Astrocyte (in vitro differentiated cells and primary cell): ENCODE results near the gene AP1G2. TPM values are rescaled to one million over a fixed set of nuclear protein-coding genes. Genes with fewer than 3 reads are reported as not detected.

Source experiments
- DNase-seq: peaks from one replicate; pipeline ENCODE4 v3.0.0-alpha.2; 2010; ENCODE audit warnings: low read depth
- FAIRE-seq: peaks from 2 replicates; lab custom pipeline; 2011; peaks lifted over from hg19 to GRCh38; lab: Jason Lieb, UNC
- H2AFZ ChIP-seq: 2 replicates; pipeline ENCODE4 v1.6.0; 2012; ENCODE audit warnings: low read depth, low read length, inconsistent platforms
- H3K27ac ChIP-seq: 2 replicates; pipeline ENCODE4 v1.5.1; 2011; ENCODE audit warnings: low read depth, low read length, inconsistent platforms
- H3K27me3 ChIP-seq: 2 replicates; pipeline ENCODE4 v1.6.0; 2011; ENCODE audit warnings: low read length, inconsistent platforms; ENCODE audit not compliant: insufficient read depth
- H3K36me3 ChIP-seq: 2 replicates; pipeline ENCODE4 v1.5.1; 2011; ENCODE audit warnings: low read length, inconsistent platforms; ENCODE audit not compliant: insufficient read depth
- H3K4me1 ChIP-seq: 2 replicates; pipeline ENCODE4 v1.5.1; 2011; ENCODE audit warnings: low read length, inconsistent platforms; ENCODE audit not compliant: insufficient read depth
- H3K4me2 ChIP-seq: 2 replicates; pipeline ENCODE4 v1.6.0; 2012; ENCODE audit warnings: low read length, inconsistent platforms
- H3K4me3 ChIP-seq: 2 replicates; pipeline ENCODE4 v1.5.1; 2011; ENCODE audit warnings: low read depth, mild to moderate bottlenecking, low read length, inconsistent platforms; ENCODE audit not compliant: insufficient read depth
- H3K79me2 ChIP-seq: 2 replicates; pipeline ENCODE4 v1.6.0; 2012; ENCODE audit warnings: mild to moderate bottlenecking, low read length, inconsistent platforms; ENCODE audit not compliant: insufficient read depth
- H3K9ac ChIP-seq: 2 replicates; pipeline ENCODE4 v1.6.0; 2012; ENCODE audit warnings: mild to moderate bottlenecking, low read length, inconsistent platforms
- H3K9me3 ChIP-seq: 2 replicates; pipeline ENCODE4 v1.5.1; 2012; ENCODE audit warnings: low read depth, mild to moderate bottlenecking, low read length, inconsistent platforms; ENCODE audit not compliant: insufficient read depth
- H4K20me1 ChIP-seq: 2 replicates; pipeline ENCODE4 v1.6.0; 2012; ENCODE audit warnings: low read length, inconsistent platforms; ENCODE audit not compliant: insufficient read depth
- H3K27ac Mint-ChIP-seq: one replicate; pipeline ENCODE4 v1.8.0; 2021; ENCODE audit warnings: mild to moderate bottlenecking, mixed read lengths; ENCODE audit not compliant: unreplicated experiment
- H3K27me3 Mint-ChIP-seq: one replicate; pipeline ENCODE4 v1.8.0; 2021; ENCODE audit warnings: low read depth, mixed read lengths; ENCODE audit not compliant: unreplicated experiment
- H3K36me3 Mint-ChIP-seq: one replicate; pipeline ENCODE4 v1.8.0; 2021; ENCODE audit warnings: low read depth, mixed read lengths; ENCODE audit not compliant: unreplicated experiment
- H3K4me1 Mint-ChIP-seq: one replicate; pipeline ENCODE4 v1.8.0; 2021; ENCODE audit warnings: low read depth, mixed read lengths; ENCODE audit not compliant: unreplicated experiment
- H3K4me3 Mint-ChIP-seq: one replicate; pipeline ENCODE4 v1.8.0; 2021; ENCODE audit warnings: mild to moderate bottlenecking, moderate library complexity, mixed read lengths; ENCODE audit not compliant: unreplicated experiment
- H3K9me3 Mint-ChIP-seq: one replicate; pipeline ENCODE4 v1.8.0; 2021; ENCODE audit warnings: mild to moderate bottlenecking, mixed read lengths; ENCODE audit not compliant: unreplicated experiment
- CTCF ChIP-seq: IDR thresholded peaks from 2 replicates; pipeline ENCODE4 v1.5.1; 2011; ENCODE audit warnings: low read depth, mild to moderate bottlenecking, inconsistent platforms, low read length, moderate library complexity; ENCODE audit not compliant: insufficient read depth
- EZH2 ChIP-seq: IDR thresholded peaks from 2 replicates; pipeline ENCODE4 v1.6.1; 2012; ENCODE audit warnings: mild to moderate bottlenecking, low read length, inconsistent platforms; ENCODE audit not compliant: insufficient read depth
- total RNA-seq: library from RNA; stranded (reverse); gene quantifications from 2 replicates; pipeline ENCODE4 v1.2.1, GENCODE V29; 2021

The AP1G2 gene
- total RNA-seq, 1 donor from 2014 or later = 80.9 TPM

GRCh38 chr14:23512156-23512555 lies 55.4 kb downstream of the AP1G2 start:
- Mint-ChIP-seq H3K27ac (no peak overlapping the region), H3K4me3 (no peak overlapping the region), H3K36me3 (peaks cover 28% of the 10 kb centered on the region), H3K27me3 (peaks cover 13% of the 10 kb centered on the region), H3K9me3 (peaks cover 5% of the 10 kb centered on the region), H3K4me1 (no peaks in the 10 kb centered on the region)
- Histone ChIP-seq H3K4me2 (peak overlapping the region; percentile 78), H3K79me2 (no peaks in the 10 kb centered on the region), H3K9me3 (no peaks in the 10 kb centered on the region), H3K4me1 (no peaks in the 10 kb centered on the region), H4K20me1 (no peaks in the 10 kb centered on the region), H3K27me3 (no peaks in the 10 kb centered on the region), H3K27ac (no peak overlapping the region), H3K4me3 (no peak overlapping the region), H3K36me3 (no peaks in the 10 kb centered on the region), H2AFZ (no peak overlapping the region), H3K9ac (no peak overlapping the region)
- TF ChIP-seq EZH2 (no peak), CTCF (no peak)
- FAIRE-seq (no peak), DNase-seq (peak; percentile 1)

Other genes starting within 250 kb of the AP1G2 start
- 147 and 162 TPM in 2 replicates for gene PABPN1, start 246.3 kb downstream of the AP1G2 start, total RNA-seq
- 29.3 and 39.5 TPM in 2 replicates for gene SLC22A17, start 214.9 kb downstream of the AP1G2 start, total RNA-seq
- 5.8 and 6.5 TPM in 2 replicates for gene EFS, start 202.6 kb downstream of the AP1G2 start, total RNA-seq
- not detected in 2 replicates for gene IL25, start 195.0 kb downstream of the AP1G2 start, total RNA-seq
- gene CMTM5, start 190.7 kb downstream of the AP1G2 start, total RNA-seq = not detected in 2 replicates
- not detected in 2 replicates for gene MYH6, start 159.5 kb downstream of the AP1G2 start, total RNA-seq
- gene MYH7, start 132.1 kb downstream of the AP1G2 start, total RNA-seq = not detected in 2 replicates
- gene NGDN, start 98.1 kb downstream of the AP1G2 start, total RNA-seq = 28.6 and 31.2 TPM in 2 replicates
- 27.3 TPM in 2 replicates for gene ZFHX2, start 16.0 kb downstream of the AP1G2 start, total RNA-seq
- 6.8 and 8.1 TPM in 2 replicates for gene THTPA, start 11.5 kb downstream of the AP1G2 start, total RNA-seq
- gene JPH4, start 11.0 kb upstream of the AP1G2 start, total RNA-seq = 0.87 and 1.1 TPM in 2 replicates
- 1.1 and 2.1 TPM in 2 replicates for gene DHRS2, start 68.6 kb upstream of the AP1G2 start, total RNA-seq